ENCODE results near the gene OPRD1.
"Not testable (repeated sequence)": the region's sequence is repeated elsewhere in the genome, so short reads cannot be mapped to it uniquely, and the experiment has no call there.

OPRD1 gene

GRCh38 chr1:28781305-28781704 lies 30.7 kb upstream of the OPRD1 start:
- H3K27ac ChIP-seq (ENCODE audit: low read depth, low read length), result no peak overlapping the region
- H3K9ac ChIP-seq (ENCODE audit: low read length in 5 of 5), result no peak overlapping the region
- no peaks in the 10 kb centered on the region for H3K27me3 ChIP-seq (ENCODE audit: control insufficient read depth in 5 of 5, insufficient read depth in 4 of 5, low read length in 5 of 5)
- peaks cover 0 to 5% (median 0%) of the 10 kb centered on the region in 5 donors for H3K4me1 ChIP-seq (ENCODE audit: control insufficient read depth in 5 of 5, insufficient read depth in 5 of 5, low read length in 5 of 5)
- H3K9me3 ChIP-seq (ENCODE audit: control insufficient read depth in 5 of 5, low read length in 5 of 5), result no peaks in the 10 kb centered on the region
- H3K36me3 ChIP-seq (ENCODE audit: control insufficient read depth in 5 of 5, insufficient read depth in 5 of 5, low read length in 5 of 5), result no peaks in the 10 kb centered on the region
- no peak overlapping the region for H3K4me3 ChIP-seq (ENCODE audit: low read depth in 1 of 5, low read length in 5 of 5)

GRCh38 chr1:28782011-28782410 lies 30.0 kb upstream of the OPRD1 start:
- Histone ChIP-seq H3K36me3 (ENCODE audit: control insufficient read depth in 5 of 5, insufficient read depth in 5 of 5, low read length in 5 of 5) (no peaks in the 10 kb centered on the region), H3K9me3 (ENCODE audit: control insufficient read depth in 5 of 5, low read length in 5 of 5) (no peaks in the 10 kb centered on the region), H3K27ac (ENCODE audit: low read depth, low read length) (no peak overlapping the region), H3K27me3 (ENCODE audit: control insufficient read depth in 5 of 5, insufficient read depth in 4 of 5, low read length in 5 of 5) (no peaks in the 10 kb centered on the region), H3K9ac (ENCODE audit: low read length in 5 of 5) (peak overlapping the region in 1 of 5 donors; percentile 10), H3K4me1 (ENCODE audit: control insufficient read depth in 5 of 5, insufficient read depth in 5 of 5, low read length in 5 of 5) (peaks cover 0 to 5% (median 0%) of the 10 kb centered on the region in 5 donors), H3K4me3 (ENCODE audit: low read depth in 1 of 5, low read length in 5 of 5) (no peak overlapping the region)

GRCh38 chr1:28783363-28783762 lies 28.6 kb upstream of the OPRD1 start:
- Histone ChIP-seq H3K27me3 (ENCODE audit: control insufficient read depth in 5 of 5, insufficient read depth in 4 of 5, low read length in 5 of 5) (no peaks in the 10 kb centered on the region), H3K27ac (ENCODE audit: low read depth, low read length) (no peak overlapping the region), H3K4me3 (ENCODE audit: low read depth in 1 of 5, low read length in 5 of 5) (no peak overlapping the region), H3K9me3 (ENCODE audit: control insufficient read depth in 5 of 5, low read length in 5 of 5) (no peaks in the 10 kb centered on the region), H3K36me3 (ENCODE audit: control insufficient read depth in 5 of 5, insufficient read depth in 5 of 5, low read length in 5 of 5) (no peaks in the 10 kb centered on the region), H3K4me1 (ENCODE audit: control insufficient read depth in 5 of 5, insufficient read depth in 5 of 5, low read length in 5 of 5) (peaks cover 0 to 5% (median 0%) of the 10 kb centered on the region in 5 donors), H3K9ac (ENCODE audit: low read length in 5 of 5) (no peak overlapping the region)

DNA sequence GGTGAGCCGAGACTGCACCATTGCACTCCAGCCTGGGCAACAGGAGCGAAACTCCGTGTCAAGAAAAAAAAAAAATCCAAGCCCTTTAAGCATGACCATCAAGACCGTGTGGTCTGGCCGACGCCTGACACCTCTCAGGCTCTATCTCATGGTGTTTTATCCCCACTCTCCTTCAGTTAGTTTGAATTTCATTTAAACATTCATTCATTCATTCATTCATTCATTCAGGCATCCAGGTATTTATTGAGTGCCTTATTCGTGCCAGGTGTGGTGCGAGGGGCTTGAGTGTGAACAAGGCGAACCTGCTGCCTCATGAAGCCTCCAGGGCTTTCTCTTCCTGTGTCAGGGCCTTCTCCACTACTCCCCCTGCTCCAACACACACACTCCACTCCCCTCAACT lies 22.6 kb upstream of the OPRD1 start:
- Histone ChIP-seq H3K9ac (ENCODE audit: low read length in 5 of 5) (no peak overlapping the region), H3K4me1 (ENCODE audit: control insufficient read depth in 5 of 5, insufficient read depth in 5 of 5, low read length in 5 of 5) (peaks cover 0 to 5% (median 0%) of the 10 kb centered on the region in 5 donors), H3K9me3 (ENCODE audit: control insufficient read depth in 5 of 5, low read length in 5 of 5) (no peaks in the 10 kb centered on the region), H3K36me3 (ENCODE audit: control insufficient read depth in 5 of 5, insufficient read depth in 5 of 5, low read length in 5 of 5) (no peaks in the 10 kb centered on the region), H3K4me3 (ENCODE audit: low read depth in 1 of 5, low read length in 5 of 5) (no peak overlapping the region), H3K27me3 (ENCODE audit: control insufficient read depth in 5 of 5, insufficient read depth in 4 of 5, low read length in 5 of 5) (peaks cover 0 to 2% (median 0%) of the 10 kb centered on the region in 5 donors), H3K27ac (ENCODE audit: low read depth, low read length) (no peak overlapping the region)

DNA sequence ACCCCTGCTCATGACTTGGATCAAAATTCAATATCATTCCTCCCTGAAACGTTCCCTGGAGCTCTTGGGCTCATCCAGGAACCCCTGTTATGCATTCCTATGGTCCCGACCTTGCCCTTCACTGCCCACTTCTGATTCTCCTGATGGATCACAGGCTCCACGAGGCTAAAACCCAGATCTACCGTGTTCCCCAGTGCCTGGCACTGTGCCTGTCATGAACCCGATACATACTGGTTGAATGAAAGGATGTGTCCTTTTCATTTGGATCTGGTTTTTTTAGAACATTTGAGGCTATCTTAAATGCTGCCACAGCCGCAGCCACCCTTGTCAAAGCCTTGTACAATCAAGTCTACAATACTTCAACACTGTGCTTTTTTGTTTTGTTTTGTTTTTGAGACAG lies 22.2 kb upstream of the OPRD1 start:
- Histone ChIP-seq H3K27me3 (ENCODE audit: control insufficient read depth in 5 of 5, insufficient read depth in 4 of 5, low read length in 5 of 5) (peaks cover 0 to 2% (median 0%) of the 10 kb centered on the region in 5 donors), H3K9ac (ENCODE audit: low read length in 5 of 5) (no peak overlapping the region), H3K27ac (ENCODE audit: low read depth, low read length) (no peak overlapping the region), H3K4me1 (ENCODE audit: control insufficient read depth in 5 of 5, insufficient read depth in 5 of 5, low read length in 5 of 5) (peaks cover 0 to 5% (median 0%) of the 10 kb centered on the region in 5 donors), H3K4me3 (ENCODE audit: low read depth in 1 of 5, low read length in 5 of 5) (no peak overlapping the region), H3K9me3 (ENCODE audit: control insufficient read depth in 5 of 5, low read length in 5 of 5) (no peaks in the 10 kb centered on the region), H3K36me3 (ENCODE audit: control insufficient read depth in 5 of 5, insufficient read depth in 5 of 5, low read length in 5 of 5) (no peaks in the 10 kb centered on the region)

- Histone ChIP-seq H3K4me1 (ENCODE audit: control insufficient read depth in 5 of 5, insufficient read depth in 5 of 5, low read length in 5 of 5) (peaks cover 0 to 4% (median 1%) of the 10 kb centered on the region in 5 donors), H3K27ac (ENCODE audit: low read depth, low read length) (no peak overlapping the region), H3K4me3 (ENCODE audit: low read depth in 1 of 5, low read length in 5 of 5) (no peak overlapping the region), H3K9ac (ENCODE audit: low read length in 5 of 5) (no peak overlapping the region), H3K9me3 (ENCODE audit: control insufficient read depth in 5 of 5, low read length in 5 of 5) (no peaks in the 10 kb centered on the region), H3K27me3 (ENCODE audit: control insufficient read depth in 5 of 5, insufficient read depth in 4 of 5, low read length in 5 of 5) (peaks cover 0 to 2% (median 0%) of the 10 kb centered on the region in 5 donors), H3K36me3 (ENCODE audit: control insufficient read depth in 5 of 5, insufficient read depth in 5 of 5, low read length in 5 of 5) (no peaks in the 10 kb centered on the region)
Observed at GRCh38 chr1:28790377-28791035, 21.5 kb upstream of the OPRD1 start.

DNA sequence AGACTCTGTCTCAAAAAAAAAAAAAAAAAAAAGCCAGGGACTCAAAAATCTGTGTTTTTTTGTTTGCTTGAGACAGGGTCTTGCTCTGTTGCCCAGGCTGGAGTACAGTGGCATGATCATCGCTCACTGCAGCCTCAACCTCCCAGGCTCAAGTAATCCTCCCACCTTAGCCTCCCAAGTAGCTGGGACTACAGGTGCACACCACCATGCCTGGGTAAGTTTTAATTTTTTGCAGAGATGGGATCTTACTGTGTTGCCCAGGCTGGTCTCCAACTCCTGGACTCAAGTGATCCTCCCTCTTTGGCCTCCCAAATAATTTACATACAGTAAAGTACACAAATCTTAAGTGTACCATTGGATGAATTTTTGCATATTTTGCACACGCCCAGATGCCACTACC lies 20.0 kb upstream of the OPRD1 start:
- H3K4me3 ChIP-seq (ENCODE audit: low read depth in 1 of 5, low read length in 5 of 5); H3K9me3 ChIP-seq (ENCODE audit: control insufficient read depth in 5 of 5, low read length in 5 of 5); H3K27ac ChIP-seq (ENCODE audit: low read depth, low read length); H3K36me3 ChIP-seq (ENCODE audit: control insufficient read depth in 5 of 5, insufficient read depth in 5 of 5, low read length in 5 of 5); H3K9ac ChIP-seq (ENCODE audit: low read length in 5 of 5); H3K27me3 ChIP-seq (ENCODE audit: control insufficient read depth in 5 of 5, insufficient read depth in 4 of 5, low read length in 5 of 5): not testable (repeated sequence)
- peaks cover 0 to 14% (median 10%) of the 10 kb centered on the region in 5 donors for H3K4me1 ChIP-seq (ENCODE audit: control insufficient read depth in 5 of 5, insufficient read depth in 5 of 5, low read length in 5 of 5)

DNA sequence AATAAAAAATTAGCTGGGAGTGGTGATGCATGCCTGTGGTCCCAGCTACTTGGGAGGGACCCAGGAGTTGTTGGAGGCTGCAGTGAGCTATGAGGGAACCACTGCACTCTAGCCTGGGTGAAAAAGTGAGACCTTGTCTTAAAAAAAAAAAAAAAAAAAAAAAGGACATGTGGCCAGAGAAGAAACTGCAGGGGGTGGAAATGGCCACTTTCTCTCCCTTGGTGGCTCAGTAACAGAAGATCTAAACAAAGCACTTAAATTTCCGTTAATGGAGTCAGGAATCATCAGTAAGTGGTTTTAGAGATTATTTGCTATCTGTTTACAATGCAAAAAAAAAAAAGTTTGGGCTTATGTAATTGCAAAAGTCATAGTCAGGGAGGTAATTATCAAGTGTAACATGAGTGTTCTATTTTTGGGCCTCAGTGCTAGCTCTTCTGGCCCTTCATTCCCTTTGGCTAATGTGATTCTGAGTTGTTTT lies 19.3 kb upstream of the OPRD1 start:
- Histone ChIP-seq H3K27me3 (ENCODE audit: control insufficient read depth in 5 of 5, insufficient read depth in 4 of 5, low read length in 5 of 5) (peaks cover 0 to 2% (median 0%) of the 10 kb centered on the region in 5 donors), H3K27ac (ENCODE audit: low read depth, low read length) (no peak overlapping the region)

DNA sequence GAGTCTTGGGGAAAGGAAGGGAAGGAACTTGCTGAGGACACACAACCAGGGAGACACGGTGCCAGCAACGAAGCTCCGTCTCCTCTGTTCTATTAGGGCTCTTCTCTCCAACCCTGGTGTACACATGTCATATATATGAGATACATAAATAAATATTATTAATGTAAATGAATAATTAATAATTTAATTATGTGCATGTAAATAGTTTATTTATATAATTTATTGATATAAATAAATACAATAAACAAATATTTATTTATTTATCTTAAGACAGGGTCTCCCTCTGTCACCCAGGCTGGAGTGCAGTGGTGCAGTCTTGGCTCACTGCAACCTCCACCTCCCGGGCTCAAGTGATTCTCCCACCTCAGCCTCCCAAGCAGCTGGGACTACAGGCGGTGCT lies 17.4 kb upstream of the OPRD1 start:
- not testable (repeated sequence) for H3K4me3 ChIP-seq (ENCODE audit: low read depth in 1 of 5, low read length in 5 of 5); H3K27me3 ChIP-seq (ENCODE audit: control insufficient read depth in 5 of 5, insufficient read depth in 4 of 5, low read length in 5 of 5); H3K9me3 ChIP-seq (ENCODE audit: control insufficient read depth in 5 of 5, low read length in 5 of 5); H3K36me3 ChIP-seq (ENCODE audit: control insufficient read depth in 5 of 5, insufficient read depth in 5 of 5, low read length in 5 of 5); H3K9ac ChIP-seq (ENCODE audit: low read length in 5 of 5); H3K27ac ChIP-seq (ENCODE audit: low read depth, low read length)
- H3K4me1 ChIP-seq (ENCODE audit: control insufficient read depth in 5 of 5, insufficient read depth in 5 of 5, low read length in 5 of 5), result peaks cover 0 to 17% (median 12%) of the 10 kb centered on the region in 5 donors

More for the DNA sequence above, 19.3 kb upstream of the OPRD1 start:
- H3K9me3 ChIP-seq (ENCODE audit: control insufficient read depth in 5 of 5, low read length in 5 of 5), result no peaks in the 10 kb centered on the region
- H3K36me3 ChIP-seq (ENCODE audit: control insufficient read depth in 5 of 5, insufficient read depth in 5 of 5, low read length in 5 of 5), result no peaks in the 10 kb centered on the region
- peaks cover 0 to 17% (median 12%) of the 10 kb centered on the region in 5 donors for H3K4me1 ChIP-seq (ENCODE audit: control insufficient read depth in 5 of 5, insufficient read depth in 5 of 5, low read length in 5 of 5)
- no peak overlapping the region for H3K4me3 ChIP-seq (ENCODE audit: low read depth in 1 of 5, low read length in 5 of 5)
- H3K9ac ChIP-seq (ENCODE audit: low read length in 5 of 5), result no peak overlapping the region

- Histone ChIP-seq H3K9ac (ENCODE audit: low read length in 5 of 5) (no peak overlapping the region), H3K36me3 (ENCODE audit: control insufficient read depth in 5 of 5, insufficient read depth in 5 of 5, low read length in 5 of 5) (no peaks in the 10 kb centered on the region), H3K4me1 (ENCODE audit: control insufficient read depth in 5 of 5, insufficient read depth in 5 of 5, low read length in 5 of 5) (peaks cover 0 to 17% (median 12%) of the 10 kb centered on the region in 5 donors), H3K4me3 (ENCODE audit: low read depth in 1 of 5, low read length in 5 of 5) (peak overlapping the region in 4 of 5 donors; percentile 6 to 35 (median 22)), H3K27ac (ENCODE audit: low read depth, low read length) (no peak overlapping the region), H3K9me3 (ENCODE audit: control insufficient read depth in 5 of 5, low read length in 5 of 5) (no peaks in the 10 kb centered on the region), H3K27me3 (ENCODE audit: control insufficient read depth in 5 of 5, insufficient read depth in 4 of 5, low read length in 5 of 5) (no peaks in the 10 kb centered on the region)
Observed at GRCh38 chr1:28796352-28797211, 15.4 kb upstream of the OPRD1 start.
